Endodermal cell (in vitro differentiated cells): ENCODE results near the gene TM4SF1. TPM values are rescaled to one million over a fixed set of nuclear protein-coding genes. Genes with fewer than 3 reads are reported as not detected.

ENCODE experiments used
- DNase-seq: peaks from one replicate; pipeline ENCODE4 v3.0.0-alpha.2; 2017
- H3K27ac ChIP-seq: 2 replicates; pipeline ENCODE4 v1.5.1; 2013; ENCODE audit warnings: mild to moderate bottlenecking, low read depth, low read length, moderate library complexity
- H3K27me3 ChIP-seq: 2 replicates; pipeline ENCODE4 v1.6.1; 2013; ENCODE audit warnings: mild to moderate bottlenecking, low read length, moderate library complexity; ENCODE audit not compliant: insufficient read depth, control insufficient read depth, poor library complexity, severe bottlenecking
- H3K36me3 ChIP-seq: 2 replicates; pipeline ENCODE4 v1.7.0; 2013; ENCODE audit warnings: mild to moderate bottlenecking, low read length, moderate library complexity; ENCODE audit not compliant: control insufficient read depth, insufficient read depth
- H3K4me1 ChIP-seq: one replicate; pipeline ENCODE4 v1.7.0; 2013; ENCODE audit warnings: low read length; ENCODE audit not compliant: control insufficient read depth, insufficient read depth
- H3K4me3 ChIP-seq: 2 replicates; pipeline ENCODE4 v1.5.1; 2013; ENCODE audit warnings: mild to moderate bottlenecking, low read length, moderate library complexity
- H3K9ac ChIP-seq: 2 replicates; pipeline ENCODE4 v1.6.1; 2013; ENCODE audit warnings: mild to moderate bottlenecking, low read length, moderate library complexity; ENCODE audit not compliant: poor library complexity, severe bottlenecking; ENCODE audit errors: extremely low read depth
- H3K9me3 ChIP-seq: 2 replicates; pipeline ENCODE4 v1.6.1; 2013; ENCODE audit warnings: mild to moderate bottlenecking, low read length, moderate library complexity; ENCODE audit not compliant: control insufficient read depth
- H3K27ac Mint-ChIP-seq: 2 replicates; pipeline ENCODE4 v1.8.0; 2020; ENCODE audit warnings: mixed read lengths
- H3K27me3 Mint-ChIP-seq: 2 replicates; pipeline ENCODE4 v1.8.0; 2021; ENCODE audit warnings: mild to moderate bottlenecking, mixed read lengths; ENCODE audit not compliant: insufficient read depth
- H3K36me3 Mint-ChIP-seq: 2 replicates; pipeline ENCODE4 v1.8.0; 2020; ENCODE audit warnings: low read depth, mixed read lengths
- H3K4me1 Mint-ChIP-seq: 2 replicates; pipeline ENCODE4 v1.8.0; 2020; ENCODE audit warnings: mixed read lengths
- H3K4me3 Mint-ChIP-seq: 2 replicates; pipeline ENCODE4 v1.8.0; 2020; ENCODE audit warnings: mild to moderate bottlenecking, moderate library complexity, mixed read lengths
- H3K9me3 Mint-ChIP-seq: 2 replicates; pipeline ENCODE4 v1.8.0; 2020; ENCODE audit warnings: mild to moderate bottlenecking, mixed read lengths
- CTCF ChIP-seq: fragments of 200-600 bp; sonication (generic); conservative IDR thresholded peaks from 2 replicates; pipeline ENCODE4 v1.5.0; 2021; ENCODE audit warnings: antibody characterized with exemption, mild to moderate bottlenecking
- WGBS, 2 experiments: methylation state at CpG; one replicate each; pipeline versions ENCODE4 v1.1.5 to v1.1.7; 2013; ENCODE audit warnings: missing lambda C conversion rate in 2 of 2, mixed read lengths in 1 of 2; ENCODE audit not compliant: insufficient coverage in 1 of 2, insufficient read length in 1 of 2; 5-methylcytosine and 5-hydroxymethylcytosine counted together
- total RNA-seq, 2 donors: library from RNA; stranded (reverse); fragmentation: NEBNext Ultra II Directional in 1 of 2; extraction: Animal tissue kit (Norgen Biotek cat#: 25700) in 1 of 2; gene quantifications; 2 replicates in 1 of 2; 3 replicates in 1 of 2; pipeline ENCODE4 v1.2.1, GENCODE V29; 2021

The TM4SF1 gene
- total RNA-seq, 2 donors from 2014 or later, result not detected

- H3K36me3 Mint-ChIP-seq, result no peaks in the 10 kb centered on the region
- H3K4me1 Mint-ChIP-seq, result peaks cover 13% of the 10 kb centered on the region
- peaks cover 13% of the 10 kb centered on the region for H3K4me1 ChIP-seq
- no peaks in the 10 kb centered on the region for H3K36me3 ChIP-seq
- H3K4me3 Mint-ChIP-seq, result no peak overlapping the region
- no peak for DNase-seq
- H3K9me3 ChIP-seq, result peaks cover 9% of the 10 kb centered on the region
- H3K27ac ChIP-seq, result no peak overlapping the region
- peaks cover 14% of the 10 kb centered on the region for H3K9me3 Mint-ChIP-seq
- WGBS, 2 experiments, result 84 to 89% methylated on average over 3 of the region's 3 CpGs
- no peak for TF ChIP-seq CTCF
- peaks cover 24% of the 10 kb centered on the region for H3K27me3 Mint-ChIP-seq
- no peak overlapping the region for H3K4me3 ChIP-seq
- H3K9ac ChIP-seq, result no peak overlapping the region
- H3K27me3 ChIP-seq, result peaks cover 24% of the 10 kb centered on the region
- H3K27ac Mint-ChIP-seq, result no peak overlapping the region
Observed at GRCh38 chr3:149374793-149375500, 2.5 kb downstream of the TM4SF1 start.

- Mint-ChIP-seq H3K4me1 (peaks cover 18% of the 10 kb centered on the region), H3K27me3 (peaks cover 21% of the 10 kb centered on the region), H3K4me3 (no peak overlapping the region), H3K36me3 (no peaks in the 10 kb centered on the region), H3K27ac (no peak overlapping the region), H3K9me3 (peaks cover 9% of the 10 kb centered on the region)
- no CpG with 5 or more reads among the region's 1 CpG for WGBS, 2 experiments
- TF ChIP-seq CTCF, result no peak
- Histone ChIP-seq H3K27me3 (peaks cover 24% of the 10 kb centered on the region), H3K4me3 (no peak overlapping the region), H3K27ac (no peak overlapping the region), H3K4me1 (peaks cover 13% of the 10 kb centered on the region), H3K9ac (no peak overlapping the region), H3K36me3 (no peaks in the 10 kb centered on the region), H3K9me3 (peaks cover 8% of the 10 kb centered on the region)
- DNase-seq, result no peak
Observed at GRCh38 chr3:149374391-149374790, 3.1 kb downstream of the TM4SF1 start.

GRCh38 chr3:149373235-149374125, 4.0 kb downstream of the TM4SF1 start:
- H3K9me3 Mint-ChIP-seq, result no peaks in the 10 kb centered on the region
- H3K4me3 Mint-ChIP-seq, result no peak overlapping the region
- peaks cover 17% of the 10 kb centered on the region for H3K4me1 ChIP-seq
- H3K9me3 ChIP-seq, result no peaks in the 10 kb centered on the region
- TF ChIP-seq CTCF, result no peak
- no peak overlapping the region for H3K27ac ChIP-seq
- peaks cover 21% of the 10 kb centered on the region for H3K27me3 ChIP-seq
- no peaks in the 10 kb centered on the region for H3K36me3 Mint-ChIP-seq
- no peak overlapping the region for H3K4me3 ChIP-seq
- H3K27ac Mint-ChIP-seq, result no peak overlapping the region
- H3K4me1 Mint-ChIP-seq, result peaks cover 26% of the 10 kb centered on the region
- DNase-seq, result no peak
- no peak overlapping the region for H3K9ac ChIP-seq
- peaks cover 15% of the 10 kb centered on the region for H3K27me3 Mint-ChIP-seq
- H3K36me3 ChIP-seq, result no peaks in the 10 kb centered on the region
- 80 to 89% methylated on average over 1 to 2 of the region's 2 CpGs for WGBS, 2 experiments
